Suprapubic skin (tissue), 4 donors: Measurements from ENCODE around the gene DNAJC15. TPM values are rescaled to one million over a fixed set of nuclear protein-coding genes. Genes with fewer than 3 reads are reported as not detected.
"Not testable (repeated sequence)": the region's sequence is repeated elsewhere in the genome, so short reads cannot be mapped to it uniquely, and the experiment has no call there.

Experiments
- DNase-seq, 2 donors: peaks; one replicate each; pipeline ENCODE4 v3.0.0-alpha.2; 2019; ENCODE audit warnings: low spot score in 2 of 2
- H3K27ac ChIP-seq: fragments of 200-600 bp; sonication (generic); one replicate; pipeline ENCODE4 v1.5.1; 2019
- H3K27me3 ChIP-seq: fragments of 200-600 bp; sonication (generic); one replicate; pipeline ENCODE4 v1.5.1; 2019
- H3K36me3 ChIP-seq: fragments of 200-600 bp; sonication (generic); one replicate; pipeline ENCODE4 v1.5.1; 2019
- H3K4me1 ChIP-seq: fragments of 200-600 bp; sonication (generic); one replicate; pipeline ENCODE4 v1.5.1; 2019
- H3K4me3 ChIP-seq: fragments of 200-600 bp; sonication (generic); one replicate; pipeline ENCODE4 v1.5.1; 2019; ENCODE audit warnings: mild to moderate bottlenecking
- H3K9me3 ChIP-seq: fragments of 200-600 bp; sonication (generic); one replicate; pipeline ENCODE4 v1.5.1; 2019
- EP300 ChIP-seq: sonication (generic); formaldehyde crosslinking; IDR thresholded peaks from one replicate; pipeline ENCODE4 v1.6.1; 2017; ENCODE audit warnings: antibody characterized with exemption
- POLR2A ChIP-seq, 2 donors: fragments of 450-650 bp; IDR thresholded peaks; one replicate each; pipeline ENCODE4 v1.6.1; 2017; ENCODE audit warnings: antibody characterized with exemption in 2 of 2, mild to moderate bottlenecking in 2 of 2, moderate library complexity in 2 of 2
- POLR2AphosphoS5 ChIP-seq, 3 donors: sonication (generic); formaldehyde crosslinking; IDR thresholded peaks; one replicate each; pipeline ENCODE4 v1.6.1; 2017; ENCODE audit warnings: antibody characterized with exemption in 3 of 3
- WGBS: methylation state at CpG from one replicate; pipeline ENCODE4 v1.1.5; 2018; 5-methylcytosine and 5-hydroxymethylcytosine counted together
- total RNA-seq, 4 donors: library from RNA; depleted of rRNA; stranded (reverse); fragments of >200 nt; gene quantifications; one replicate each; pipeline ENCODE4 v1.1.0, GENCODE V29; 2016
- TF ChIP-seq, protein P1 (sequence below), 2 donors: fragments of 200-600 bp in 1 of 2; fragments of 450-650 bp in 1 of 2; sonication (generic) in 1 of 2; IDR thresholded peaks; one replicate each; pipeline ENCODE4 v1.5.1; 2016 to 2019; ENCODE audit warnings: antibody characterized with exemption in 2 of 2, mild to moderate bottlenecking in 1 of 2, moderate library complexity in 1 of 2

DNAJC15 gene
- total RNA-seq, 4 donors from 2014 or later: 5.6 to 10.9 (median 8.0) TPM

DNA sequence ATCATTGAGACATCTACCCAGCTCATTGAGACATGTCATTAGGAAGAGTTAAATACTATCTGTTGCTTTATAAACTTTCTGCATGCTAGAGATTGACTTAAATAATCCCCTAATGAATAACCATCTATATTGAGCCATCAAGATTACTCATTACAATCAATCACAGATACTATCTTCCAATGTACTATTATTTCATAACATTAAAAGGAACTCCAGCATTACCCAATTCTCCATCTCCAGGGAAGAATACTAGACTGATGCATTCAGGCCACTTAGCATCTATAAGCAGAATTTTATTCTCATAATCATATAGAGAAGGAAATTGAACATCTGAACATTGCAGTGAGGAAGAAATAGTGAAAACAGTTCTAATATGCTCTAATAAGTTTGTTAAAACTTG lies 39.4 kb upstream of the DNAJC15 start:
- Histone ChIP-seq H3K27ac (no peak overlapping the region), H3K4me1 (peaks cover 17% of the 10 kb centered on the region), H3K9me3 (no peaks in the 10 kb centered on the region), H3K27me3 (no peaks in the 10 kb centered on the region), H3K4me3 (no peak overlapping the region), H3K36me3 (no peaks in the 10 kb centered on the region)
- no peak for DNase-seq
- TF ChIP-seq, protein P1, sequence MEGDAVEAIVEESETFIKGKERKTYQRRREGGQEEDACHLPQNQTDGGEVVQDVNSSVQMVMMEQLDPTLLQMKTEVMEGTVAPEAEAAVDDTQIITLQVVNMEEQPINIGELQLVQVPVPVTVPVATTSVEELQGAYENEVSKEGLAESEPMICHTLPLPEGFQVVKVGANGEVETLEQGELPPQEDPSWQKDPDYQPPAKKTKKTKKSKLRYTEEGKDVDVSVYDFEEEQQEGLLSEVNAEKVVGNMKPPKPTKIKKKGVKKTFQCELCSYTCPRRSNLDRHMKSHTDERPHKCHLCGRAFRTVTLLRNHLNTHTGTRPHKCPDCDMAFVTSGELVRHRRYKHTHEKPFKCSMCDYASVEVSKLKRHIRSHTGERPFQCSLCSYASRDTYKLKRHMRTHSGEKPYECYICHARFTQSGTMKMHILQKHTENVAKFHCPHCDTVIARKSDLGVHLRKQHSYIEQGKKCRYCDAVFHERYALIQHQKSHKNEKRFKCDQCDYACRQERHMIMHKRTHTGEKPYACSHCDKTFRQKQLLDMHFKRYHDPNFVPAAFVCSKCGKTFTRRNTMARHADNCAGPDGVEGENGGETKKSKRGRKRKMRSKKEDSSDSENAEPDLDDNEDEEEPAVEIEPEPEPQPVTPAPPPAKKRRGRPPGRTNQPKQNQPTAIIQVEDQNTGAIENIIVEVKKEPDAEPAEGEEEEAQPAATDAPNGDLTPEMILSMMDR (IDR thresholded peaks at IDR 0.05): no peak
- TF ChIP-seq EP300 (no peak), POLR2AphosphoS5 (IDR thresholded peaks at IDR 0.05) (no peak), POLR2A (IDR thresholded peaks at IDR 0.05) (no peak)

DNA sequence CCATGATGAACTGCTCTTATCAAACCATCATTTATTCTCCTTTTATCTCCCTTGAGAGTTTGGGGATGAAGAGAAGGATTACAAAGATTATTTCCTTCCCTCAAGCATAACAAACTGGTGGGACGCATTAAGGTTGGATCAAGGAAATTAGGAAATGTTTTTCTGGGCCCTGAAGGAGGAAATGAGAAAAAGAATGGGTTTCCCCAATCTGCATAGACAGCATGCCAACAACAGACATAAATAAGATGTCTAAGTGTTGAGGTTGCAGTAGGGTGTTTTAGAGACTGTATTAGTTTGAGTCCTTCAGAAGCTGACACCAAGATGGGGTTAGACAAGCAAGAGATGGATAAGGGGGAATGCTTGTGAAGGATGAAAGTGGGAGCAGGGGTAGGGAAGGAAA lies 38.7 kb upstream of the DNAJC15 start:
- no peaks in the 10 kb centered on the region for H3K9me3 ChIP-seq
- H3K36me3 ChIP-seq: no peaks in the 10 kb centered on the region
- TF ChIP-seq POLR2A (IDR thresholded peaks at IDR 0.05) (no peak), EP300 (no peak), POLR2AphosphoS5 (IDR thresholded peaks at IDR 0.05) (no peak)
- TF ChIP-seq, protein P1 (IDR thresholded peaks at IDR 0.05): no peak
- no peaks in the 10 kb centered on the region for H3K27me3 ChIP-seq
- 65% methylated on average over 1 of the region's 1 CpG for WGBS
- H3K4me3 ChIP-seq: no peak overlapping the region
- DNase-seq: no peak
- no peak overlapping the region for H3K27ac ChIP-seq
- H3K4me1 ChIP-seq: peaks cover 17% of the 10 kb centered on the region

DNA sequence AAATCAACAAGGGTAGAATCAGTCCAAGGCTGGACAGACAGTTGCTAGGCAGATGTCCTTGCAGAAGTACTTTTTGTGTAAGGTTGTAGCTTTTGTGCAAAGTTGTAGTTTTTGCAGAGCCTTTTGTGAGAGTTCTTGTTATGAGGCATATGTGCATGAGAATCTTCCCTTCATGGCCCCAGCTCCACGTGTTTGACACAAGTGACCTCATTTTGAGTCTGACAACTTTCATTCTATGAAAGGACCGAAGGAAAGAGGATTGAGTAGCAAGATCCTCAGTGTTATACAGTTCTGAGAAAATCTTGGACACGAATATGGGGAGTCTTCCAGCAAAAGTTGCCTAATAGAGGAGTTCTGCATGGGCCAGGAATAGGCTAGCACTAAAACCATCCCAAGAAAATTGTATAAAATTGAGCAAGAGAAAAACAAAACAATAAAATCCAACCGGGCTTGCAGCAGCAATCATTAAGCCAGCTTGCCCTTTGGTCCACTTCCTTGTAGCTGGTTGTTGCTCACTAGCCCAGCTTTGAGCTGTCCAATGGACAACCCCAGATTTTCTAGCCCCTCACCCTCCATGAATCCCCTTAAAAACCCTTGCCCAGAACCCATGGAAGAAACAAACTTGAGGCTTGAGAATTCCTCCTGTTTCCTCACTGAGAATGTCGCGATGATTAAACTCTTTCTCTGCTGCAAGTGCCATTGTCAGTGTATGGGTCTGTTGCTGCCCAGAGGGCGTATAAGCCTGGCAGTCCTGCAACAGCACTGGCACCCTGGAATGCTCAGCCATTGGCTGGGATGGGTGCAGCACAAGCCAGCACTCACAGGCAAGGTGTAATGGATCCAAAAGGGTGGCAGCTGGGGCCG lies 37.8 kb upstream of the DNAJC15 start:
- peak overlapping the region; percentile 57 for H3K27ac ChIP-seq
- TF ChIP-seq POLR2AphosphoS5 (IDR thresholded peaks at IDR 0.05) (no peak), POLR2A (IDR thresholded peaks at IDR 0.05) (no peak), EP300 (no peak)
- TF ChIP-seq, protein P1 (IDR thresholded peaks at IDR 0.05): no peak
- 57% methylated on average over 7 of the region's 8 CpGs for WGBS
- no peaks in the 10 kb centered on the region for H3K9me3 ChIP-seq
- peaks cover 17% of the 10 kb centered on the region for H3K4me1 ChIP-seq
- no peaks in the 10 kb centered on the region for H3K27me3 ChIP-seq
- H3K4me3 ChIP-seq: no peak overlapping the region
- DNase-seq: no peak
- no peaks in the 10 kb centered on the region for H3K36me3 ChIP-seq

DNA sequence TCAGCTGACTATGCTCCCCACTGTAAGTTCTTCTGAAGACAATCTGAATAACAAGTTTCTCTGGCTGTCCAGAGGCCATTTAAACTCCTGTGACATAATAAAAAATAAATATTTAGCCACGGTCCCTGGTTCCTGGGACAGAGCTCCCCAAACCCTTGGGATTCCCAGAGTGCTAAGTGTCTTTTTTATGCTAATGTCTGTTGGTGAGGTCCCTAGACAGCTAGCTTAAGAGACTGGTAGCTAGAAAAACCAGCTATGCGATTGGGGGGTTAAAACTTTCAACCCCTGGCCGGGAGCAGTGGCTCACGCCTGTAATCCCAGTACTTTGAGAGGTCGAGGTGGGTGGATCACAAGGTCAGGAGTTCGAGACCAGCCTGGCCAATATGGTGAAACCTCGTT lies 37.2 kb upstream of the DNAJC15 start:
- TF ChIP-seq POLR2AphosphoS5 (IDR thresholded peaks at IDR 0.05) (no peak), EP300 (no peak), POLR2A (IDR thresholded peaks at IDR 0.05) (no peak)
- TF ChIP-seq, protein P1 (IDR thresholded peaks at IDR 0.05): no peak
- no peak for DNase-seq
- Histone ChIP-seq H3K27me3 (no peaks in the 10 kb centered on the region), H3K4me1 (peaks cover 24% of the 10 kb centered on the region), H3K36me3 (no peaks in the 10 kb centered on the region), H3K27ac (peak overlapping the region; percentile 57), H3K9me3 (no peaks in the 10 kb centered on the region), H3K4me3 (no peak overlapping the region)
- WGBS: 71% methylated on average over 7 of the region's 7 CpGs

DNA sequence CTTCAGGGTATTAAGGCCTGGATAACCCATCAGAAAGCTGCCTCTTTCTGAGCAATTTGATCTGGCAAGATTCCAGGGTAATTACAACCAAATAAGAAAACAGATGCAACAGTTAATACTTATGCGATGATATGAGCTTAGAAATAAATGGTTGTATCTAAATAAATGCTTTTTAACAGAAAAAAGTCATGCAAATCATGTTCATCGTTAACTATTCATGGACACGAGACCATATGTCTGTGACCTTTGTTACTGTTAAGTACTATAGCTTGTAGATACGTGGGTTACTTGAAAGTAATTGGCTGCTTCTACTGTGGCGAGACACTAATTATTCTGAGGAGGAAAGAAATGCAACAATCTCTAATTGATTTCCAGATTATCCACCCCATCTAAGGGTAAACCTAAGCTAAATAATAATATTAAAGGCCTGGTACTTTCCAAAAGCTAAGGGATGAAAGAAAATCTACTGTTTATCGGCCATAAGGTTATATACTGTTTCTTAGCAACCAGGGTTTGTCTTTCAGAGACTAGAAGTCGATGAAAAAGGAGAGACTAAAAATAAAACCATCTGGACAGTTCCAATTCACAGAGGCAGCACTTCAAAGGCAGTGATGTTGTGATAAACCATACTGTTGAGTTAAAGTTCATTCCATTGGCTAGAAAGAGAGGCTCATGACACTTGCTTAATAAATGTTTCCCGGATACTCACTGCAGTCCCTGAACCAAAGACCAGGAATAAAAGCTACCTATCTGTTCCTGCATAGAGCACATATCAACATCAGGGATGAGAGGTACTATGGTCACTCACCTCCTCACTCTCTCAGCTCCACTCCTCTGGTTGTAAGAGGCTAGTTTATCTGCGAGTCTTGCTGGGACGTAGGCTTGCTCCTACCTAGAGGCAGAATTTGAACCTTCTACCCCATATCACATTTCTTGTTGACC lies 32.8 kb upstream of the DNAJC15 start:
- WGBS: 65% methylated on average over 10 of the region's 10 CpGs
- TF ChIP-seq EP300 (no peak), POLR2A (IDR thresholded peaks at IDR 0.05) (no peak), POLR2AphosphoS5 (IDR thresholded peaks at IDR 0.05) (no peak)
- TF ChIP-seq, protein P1 (IDR thresholded peaks at IDR 0.05): no peak
- H3K4me3 ChIP-seq: peak overlapping the region; percentile 77
- H3K27me3 ChIP-seq: no peaks in the 10 kb centered on the region
- no peak for DNase-seq
- peaks cover 24% of the 10 kb centered on the region for H3K4me1 ChIP-seq
- no peak overlapping the region for H3K27ac ChIP-seq
- H3K9me3 ChIP-seq: no peaks in the 10 kb centered on the region
- H3K36me3 ChIP-seq: no peaks in the 10 kb centered on the region

DNA sequence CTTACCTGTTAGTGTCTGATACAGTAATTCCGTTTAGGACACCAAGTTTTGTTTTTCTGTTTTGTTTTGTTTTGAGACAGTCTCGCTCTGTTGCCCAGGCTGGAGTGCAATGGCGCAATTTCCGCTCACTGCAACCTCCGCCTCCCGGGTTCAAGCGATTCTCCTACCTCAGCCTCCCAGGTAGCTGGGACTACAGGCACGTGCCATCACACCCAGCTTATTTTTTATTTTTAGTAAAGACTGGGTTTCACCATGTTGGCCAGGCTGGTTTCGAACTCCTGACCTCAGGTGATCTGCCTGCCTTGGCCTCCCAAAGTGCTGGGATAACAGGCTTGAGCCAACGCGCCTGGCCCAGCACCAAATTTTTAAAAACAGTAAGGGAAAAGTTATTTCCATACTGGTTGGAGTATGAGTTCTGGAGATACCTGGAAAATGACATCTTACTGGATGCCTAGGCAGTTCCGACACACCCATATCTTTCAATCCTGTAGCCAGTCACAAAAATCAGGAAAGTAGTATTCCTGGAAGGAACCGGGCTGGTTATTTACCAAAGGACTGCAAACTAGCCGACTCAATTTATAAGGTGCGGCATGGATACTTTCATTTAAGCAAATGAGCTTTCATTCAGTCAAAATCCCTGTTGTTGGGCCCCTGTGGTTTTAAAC lies 32.0 kb upstream of the DNAJC15 start:
- H3K9me3 ChIP-seq, H3K36me3 ChIP-seq, DNase-seq, H3K27me3 ChIP-seq: not testable (repeated sequence)
- H3K27ac ChIP-seq: peak overlapping the region; percentile 77
- 57% methylated on average over 15 of the region's 15 CpGs for WGBS
- peak overlapping the region; percentile 77 for H3K4me3 ChIP-seq
- H3K4me1 ChIP-seq: peaks cover 16% of the 10 kb centered on the region
